PFSK-1 (cell line): ENCODE results near the gene PLA2G3.

Experiments used
- FOXP2 ChIP-seq: optimal IDR thresholded peaks from 2 replicates; pipeline ENCODE3; 2011; ENCODE audit warnings: borderline replicate concordance, control low read depth, inconsistent platforms; ENCODE audit not compliant: insufficient read depth; ENCODE audit errors: extremely low read length, extremely low read depth
- POLR2AphosphoS5 ChIP-seq: IDR thresholded peaks from 2 replicates; pipeline ENCODE4 v1.6.1; 2012; ENCODE audit warnings: low read depth, mild to moderate bottlenecking, control low read depth, low read length, moderate library complexity
- REST ChIP-seq, 2 experiments: IDR thresholded peaks; 2 replicates each; pipeline versions ENCODE4 v1.6.1 to v1.8.0; 2011 to 2012; ENCODE audit warnings: low read depth in 2 of 2, low read length in 2 of 2, control low read depth in 1 of 2, inconsistent platforms in 1 of 2, mild to moderate bottlenecking in 1 of 2, moderate library complexity in 1 of 2; ENCODE audit not compliant: insufficient read depth in 1 of 2
- SIN3A ChIP-seq: IDR thresholded peaks from 2 replicates; pipeline ENCODE4 v1.6.1; 2012; ENCODE audit warnings: mild to moderate bottlenecking, low read length, moderate library complexity, borderline replicate concordance; ENCODE audit not compliant: insufficient read depth
- TAF1 ChIP-seq: IDR thresholded peaks from 2 replicates; pipeline ENCODE4 v1.6.1; 2012; ENCODE audit warnings: low read length, control low read depth, borderline replicate concordance; ENCODE audit not compliant: insufficient read depth

DNA sequence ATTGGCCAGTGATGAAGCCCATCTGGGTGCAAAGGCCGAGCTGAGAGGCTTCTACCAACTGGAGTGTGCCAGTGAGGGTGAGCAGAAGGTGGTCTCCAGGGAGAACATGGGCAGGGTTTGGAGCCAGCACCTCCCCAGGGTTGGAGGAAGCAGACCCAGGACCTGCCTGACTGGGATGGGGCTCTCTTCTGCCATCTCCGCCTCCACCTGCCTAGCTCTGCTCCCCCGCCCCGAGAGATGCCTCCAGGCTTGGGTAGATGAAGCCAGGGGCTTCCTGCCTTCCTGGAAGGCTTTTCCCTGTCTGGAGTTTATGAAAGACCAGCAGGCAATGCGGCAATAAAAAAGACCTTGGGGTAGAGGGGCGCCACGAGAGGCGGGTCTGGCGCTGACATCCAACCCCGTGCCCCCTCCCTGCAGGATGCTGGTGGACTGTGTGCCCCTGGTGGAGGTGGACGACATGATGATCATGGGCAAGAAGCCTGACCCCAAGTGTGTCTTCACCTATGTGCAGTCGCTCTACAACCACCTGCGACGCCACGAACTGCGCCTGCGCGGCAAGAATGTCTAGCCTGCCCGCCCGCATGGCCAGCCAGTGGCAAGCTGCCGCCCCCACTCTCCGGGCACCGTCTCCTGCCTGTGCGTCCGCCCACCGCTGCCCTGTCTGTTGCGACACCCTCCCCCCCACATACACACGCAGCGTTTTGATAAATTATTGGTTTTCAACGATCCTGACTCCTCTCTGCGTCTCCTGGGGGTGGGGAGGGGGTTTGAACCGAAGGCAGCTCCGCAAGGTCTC is 36.2 kb downstream of the PLA2G3 start:
- TF ChIP-seq POLR2AphosphoS5 (no peak), SIN3A (no peak), TAF1 (no peak), REST (IDR thresholded peaks at IDR 0.05; ENCODE audit: insufficient read depth in 1 of 2, low read depth in 2 of 2, low read length in 2 of 2) (no peak), FOXP2 (no peak)
